GM21423 (cell line): ENCODE measurements around the gene PPP2R5A.
"Not testable (repeated sequence)": the region's sequence is repeated elsewhere in the genome, so short reads cannot be mapped to it uniquely, and the experiment has no call there.

Source experiments
- ATAC-seq: cut with Tn5 transposase; IDR thresholded peaks from one replicate; pipeline ENCODE4 v1.9.1; 2021; ENCODE audit warnings: mild to moderate bottlenecking, moderate library complexity; ENCODE audit not compliant: unreplicated experiment

The PPP2R5A gene

DNA sequence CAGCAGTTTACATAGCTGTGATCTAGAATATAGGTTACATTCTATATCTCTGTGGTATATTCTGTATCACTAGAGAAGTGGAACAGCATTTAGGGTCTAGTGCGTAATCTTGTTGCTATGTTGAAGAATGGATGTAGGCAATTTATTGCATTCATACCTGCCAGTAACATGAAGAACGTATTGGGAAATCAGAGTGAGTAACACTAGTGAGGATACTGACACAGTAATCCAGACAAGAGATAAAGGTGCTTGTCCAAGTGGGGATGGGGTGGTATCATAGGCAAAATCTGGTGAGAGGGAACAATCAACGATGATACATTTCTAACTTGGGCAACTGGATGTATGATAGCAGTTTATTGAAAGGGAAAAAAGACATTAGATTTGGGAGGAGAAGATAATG is 9.8 kb downstream of the PPP2R5A start:
- no peak for ATAC-seq

DNA sequence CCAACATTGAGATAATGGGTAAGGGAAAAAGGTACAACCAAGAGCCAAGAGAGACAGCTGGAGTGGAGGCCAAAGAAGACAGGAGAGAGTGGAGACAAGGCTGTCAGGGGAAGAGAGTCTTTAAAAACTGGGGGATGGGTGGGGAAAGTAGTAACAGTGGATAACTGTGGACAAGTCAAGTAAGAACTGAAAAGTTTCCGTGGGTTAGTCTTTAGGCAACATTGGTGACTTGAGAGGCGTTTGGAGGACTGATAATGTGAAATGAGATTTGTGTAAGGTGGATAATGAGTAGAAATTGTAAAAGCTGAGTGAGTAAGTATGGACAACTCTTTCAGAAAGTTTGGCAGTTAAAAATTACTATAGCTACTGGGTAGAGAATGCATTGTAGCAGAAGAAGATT is 10.4 kb downstream of the PPP2R5A start:
- no peak for ATAC-seq

DNA sequence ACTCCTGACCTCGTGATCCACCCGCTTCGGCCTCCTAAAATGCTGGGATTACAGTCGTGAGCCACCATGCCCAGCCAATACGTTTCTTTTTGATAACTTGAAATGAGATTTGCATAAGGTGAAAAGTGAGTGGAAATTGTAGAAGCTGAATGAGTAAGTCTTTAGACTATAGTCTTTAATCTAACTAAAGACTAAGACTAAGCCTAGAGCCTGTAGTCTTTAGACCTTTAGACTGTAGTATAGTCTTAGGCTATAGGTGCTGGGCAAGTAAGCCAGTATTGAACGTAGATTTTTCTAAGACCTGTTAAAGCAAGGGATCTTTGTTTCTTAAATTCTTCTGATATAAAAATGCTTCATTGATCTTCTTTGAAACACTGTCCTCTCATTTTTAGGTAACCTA is 12.1 kb downstream of the PPP2R5A start:
- ATAC-seq, result no peak

DNA sequence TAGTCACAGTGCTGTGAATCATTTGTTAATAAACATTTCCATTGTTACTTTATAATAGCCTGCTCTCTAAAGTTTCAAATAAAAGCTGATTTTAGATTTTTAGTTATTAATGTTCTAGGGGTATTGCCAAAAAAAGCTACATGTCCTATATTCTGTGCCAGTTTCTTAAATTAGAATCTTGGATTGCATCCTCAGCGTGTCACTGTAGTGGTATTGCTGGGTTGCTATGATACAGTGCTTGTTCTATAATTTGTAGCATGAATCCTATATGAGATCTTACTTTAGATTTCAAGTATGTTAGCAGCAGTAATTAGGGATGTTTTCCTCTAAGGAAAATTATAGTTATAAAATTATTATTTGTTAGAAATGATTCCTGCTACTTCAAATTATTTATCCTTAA is 16.4 kb downstream of the PPP2R5A start:
- no peak for ATAC-seq

DNA sequence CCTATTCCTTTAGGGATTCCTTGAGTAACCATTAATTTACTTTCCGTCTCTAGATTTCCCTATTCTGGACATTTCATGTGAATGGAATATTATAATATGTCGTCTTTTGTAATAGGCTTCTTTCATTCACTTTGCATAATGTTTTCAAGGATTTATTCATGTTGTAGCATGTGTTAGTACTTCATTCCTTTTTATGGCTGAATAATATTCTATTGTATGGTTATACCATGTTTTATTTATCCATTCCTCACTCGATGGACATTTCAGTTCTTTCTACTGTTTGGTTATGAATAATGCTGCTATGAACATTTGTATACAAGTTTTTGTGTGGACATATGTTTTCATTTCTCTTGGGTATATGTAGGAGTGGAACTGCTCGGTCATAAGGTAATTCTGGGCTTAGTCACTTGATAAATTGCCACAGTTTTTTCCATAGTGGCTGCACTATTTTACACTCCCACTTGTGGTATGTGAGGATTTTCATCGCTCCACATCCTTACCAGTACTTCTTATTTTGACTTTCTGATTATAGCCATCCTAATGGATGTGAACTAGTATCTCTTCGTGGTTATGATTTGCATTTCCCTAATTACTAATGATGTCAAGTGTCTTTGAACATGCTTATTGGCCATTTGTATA is 17.7 kb downstream of the PPP2R5A start:
- no peak for ATAC-seq

DNA sequence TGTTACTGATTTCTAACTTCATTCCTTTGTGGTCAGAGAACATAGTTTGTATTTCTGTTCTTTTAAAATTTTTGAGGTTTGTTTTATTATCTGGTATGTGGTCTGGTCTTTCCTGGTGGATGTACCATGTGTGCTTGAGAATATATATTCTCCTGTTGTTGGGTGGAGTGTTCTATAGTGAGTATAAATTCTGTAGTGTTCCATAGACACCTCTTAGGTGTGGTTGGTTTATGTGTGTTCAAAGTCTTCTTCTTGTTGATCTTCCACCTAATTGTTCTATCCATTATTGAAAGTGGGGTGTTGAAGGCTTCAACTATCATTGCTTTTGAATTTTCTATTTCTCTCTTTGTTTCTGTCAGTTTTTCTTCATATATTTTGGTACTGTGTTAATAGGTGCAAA is 20.1 kb downstream of the PPP2R5A start:
- ATAC-seq, result no peak

DNA sequence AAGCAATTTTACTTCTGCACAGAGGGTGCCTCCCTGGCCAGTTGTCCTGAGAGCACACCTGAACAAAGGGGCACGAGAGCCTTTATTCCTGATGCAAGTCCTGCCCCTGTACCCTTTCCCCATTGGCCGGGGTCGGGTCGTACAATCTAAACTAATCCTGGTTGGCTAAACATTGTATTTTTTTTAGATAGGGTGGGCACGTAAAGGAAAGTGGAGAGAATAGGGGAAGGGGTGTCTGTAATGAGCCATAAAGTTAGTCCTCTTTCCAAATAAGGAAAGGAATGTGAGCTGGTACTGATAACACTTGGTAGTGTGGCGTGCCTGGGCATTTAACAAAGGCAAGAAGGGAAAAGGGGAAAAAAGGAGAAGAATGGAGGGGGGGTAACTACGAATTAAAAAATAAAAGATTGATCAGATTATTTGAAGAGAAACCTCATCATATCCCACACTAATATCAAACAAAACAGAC is 20.8 kb downstream of the PPP2R5A start:
- not testable (repeated sequence) for ATAC-seq

DNA sequence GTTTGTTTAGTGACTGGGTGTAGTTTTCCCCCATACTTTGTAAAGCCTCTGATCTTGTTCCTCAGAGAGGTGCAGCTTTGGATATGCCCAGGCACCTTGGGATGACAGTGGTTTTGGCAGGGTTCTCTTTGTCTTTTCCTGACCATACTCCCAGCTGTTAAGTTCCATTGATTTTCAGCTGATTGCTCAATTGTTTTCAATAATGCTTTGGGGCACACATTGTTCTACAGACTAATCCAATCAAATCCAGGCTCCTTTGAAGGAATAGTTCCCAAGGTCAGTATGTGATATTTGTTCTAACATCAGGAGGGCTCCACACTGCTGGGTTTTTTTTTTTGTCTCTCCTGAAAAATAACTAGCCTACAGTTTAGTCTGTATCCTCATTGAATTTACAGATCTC is 24.8 kb downstream of the PPP2R5A start:
- ATAC-seq, result no peak

DNA sequence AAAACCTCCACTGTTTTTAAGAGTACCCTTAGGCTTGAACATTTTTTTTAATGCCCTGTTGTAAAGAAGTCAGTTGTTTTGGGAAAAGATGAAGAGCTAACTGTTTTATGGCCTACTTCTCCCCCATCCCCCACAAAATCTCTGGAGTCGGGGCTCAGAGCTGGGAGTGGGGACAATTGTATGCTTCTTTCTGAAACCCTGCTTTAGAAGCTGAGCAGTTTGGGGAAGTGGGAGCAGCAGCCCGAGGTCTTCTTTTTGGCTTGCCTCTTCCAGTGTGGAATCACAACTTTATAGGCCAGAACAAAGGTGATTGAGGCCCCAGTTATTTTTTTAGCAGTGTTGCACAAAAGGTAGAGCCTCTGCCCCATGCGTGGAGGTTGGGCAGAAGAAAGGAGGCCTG is 25.2 kb downstream of the PPP2R5A start:
- no peak for ATAC-seq

DNA sequence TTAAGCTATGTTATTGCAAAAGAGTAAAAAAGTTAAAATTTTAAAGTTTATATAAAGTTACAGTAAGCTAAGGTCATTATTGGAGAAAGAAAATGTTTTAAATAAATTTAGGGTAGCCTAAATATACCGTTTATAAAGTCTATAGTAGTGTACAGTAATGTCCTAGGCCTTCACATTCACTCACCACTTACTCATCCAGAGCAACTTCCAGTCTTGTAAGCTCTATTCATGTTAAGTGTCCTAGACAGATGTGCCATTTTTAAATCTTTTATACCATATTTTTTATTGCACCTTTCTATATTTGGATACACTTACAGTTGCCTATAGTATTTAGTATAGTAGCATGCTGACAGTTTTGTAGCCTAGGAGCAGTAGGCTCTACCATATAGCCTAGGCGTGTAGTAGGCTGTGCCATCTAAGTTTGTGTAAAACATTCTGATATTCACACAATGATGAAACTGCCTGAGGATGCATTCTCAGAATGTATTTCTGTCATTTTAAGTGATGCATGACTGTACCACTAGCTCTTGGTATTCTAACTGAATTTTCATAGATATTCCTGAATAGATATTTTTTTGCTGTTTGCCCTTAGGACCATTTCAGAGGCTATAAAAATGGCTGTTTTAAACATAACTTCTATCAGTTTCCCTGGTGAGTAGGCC is 26.8 kb downstream of the PPP2R5A start:
- no peak for ATAC-seq

DNA sequence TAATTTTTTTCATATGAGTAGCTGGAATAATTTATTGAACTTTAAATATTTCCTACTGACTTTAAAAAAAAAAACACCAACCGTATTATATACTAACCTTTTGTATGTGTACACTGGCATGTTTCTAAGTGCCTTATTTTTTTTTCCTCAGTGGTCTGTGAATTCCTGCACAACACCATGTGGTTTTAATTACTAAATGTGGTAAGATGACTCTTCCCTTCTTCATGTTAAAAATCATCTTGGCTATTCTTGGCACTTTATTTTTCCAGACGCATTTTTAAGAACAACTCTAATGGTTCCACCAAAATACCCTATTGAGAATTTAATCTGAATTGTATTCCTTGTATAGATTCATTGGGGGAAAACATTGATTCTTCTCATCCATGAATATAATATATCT is 28.4 kb downstream of the PPP2R5A start:
- ATAC-seq, result no peak

DNA sequence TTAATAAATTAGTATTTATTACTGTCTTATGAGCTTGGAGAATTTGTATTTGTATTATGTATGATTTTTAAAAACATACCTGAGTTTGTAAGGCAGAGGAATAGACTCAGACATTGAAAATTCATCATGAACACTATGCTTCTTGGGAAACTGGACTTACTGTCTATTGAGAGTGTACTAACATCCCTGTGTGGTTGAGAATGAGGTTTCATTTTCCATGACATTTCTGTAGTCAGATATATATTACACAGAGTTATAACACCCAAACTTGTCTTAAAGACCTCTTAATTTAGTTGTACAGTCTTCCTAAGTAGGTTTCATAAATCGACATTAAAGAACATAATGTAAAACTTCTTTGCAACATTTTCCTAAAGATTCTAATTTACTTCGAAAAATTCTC is 30.0 kb downstream of the PPP2R5A start:
- no peak for ATAC-seq

DNA sequence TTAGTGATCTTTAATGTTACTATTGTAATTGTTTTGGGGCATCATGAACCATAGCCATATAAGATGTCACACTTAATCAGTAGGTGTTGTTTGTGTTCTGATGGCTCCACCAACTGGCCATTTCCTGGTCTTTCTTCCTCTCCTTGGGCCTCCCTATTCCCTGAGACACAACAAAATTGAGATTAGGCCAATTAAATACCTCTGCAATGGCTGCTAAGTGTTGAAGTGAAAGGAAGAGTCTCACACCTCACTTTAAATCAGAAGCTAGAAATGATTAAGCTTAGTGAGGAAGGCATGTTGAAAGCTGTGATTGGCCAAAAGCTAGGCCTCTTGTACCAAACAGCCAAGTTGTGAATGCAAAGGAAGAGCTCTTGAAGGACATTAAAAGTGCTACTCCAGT is 30.7 kb downstream of the PPP2R5A start:
- no peak for ATAC-seq

DNA sequence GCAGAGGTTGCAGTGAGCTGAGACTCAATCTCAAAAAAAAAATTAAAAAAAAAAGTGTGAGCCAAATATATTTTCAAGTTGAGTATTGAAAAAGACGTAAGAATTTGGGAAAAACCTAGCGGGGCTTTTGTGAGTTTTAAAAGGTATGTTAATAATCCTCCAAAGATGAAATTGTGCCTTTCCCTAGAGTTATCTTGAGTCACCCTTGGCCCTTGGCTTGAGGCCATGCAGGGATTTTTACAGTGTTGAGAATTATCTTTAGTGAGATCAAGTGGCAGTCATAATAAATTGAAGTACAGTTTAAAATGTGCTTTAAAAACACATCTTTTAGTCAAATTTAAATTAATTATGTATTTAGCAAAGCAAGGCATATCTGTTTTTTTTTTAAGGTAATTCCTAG is 32.7 kb downstream of the PPP2R5A start:
- no peak for ATAC-seq

DNA sequence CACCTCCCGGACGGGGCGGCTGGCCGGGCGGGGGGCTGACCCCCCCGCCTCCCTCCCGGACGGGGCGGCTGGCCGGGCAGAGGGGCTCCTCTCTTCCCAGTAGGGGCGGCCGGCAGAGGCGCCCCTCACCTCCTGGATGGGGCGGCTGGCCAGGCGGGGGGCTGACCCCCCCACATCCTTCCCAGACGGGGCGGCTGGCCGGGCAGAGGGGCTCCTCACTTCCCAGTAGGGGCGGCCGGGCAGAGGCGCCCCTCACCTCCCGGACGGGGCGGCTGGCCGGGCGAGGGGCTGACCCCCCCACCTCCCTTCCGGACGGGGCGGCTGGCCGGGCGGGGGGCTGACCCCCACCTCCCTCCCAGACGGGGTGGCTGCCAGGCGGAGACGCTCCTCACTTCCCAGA is 35.8 kb downstream of the PPP2R5A start:
- ATAC-seq, result not testable (repeated sequence)

DNA sequence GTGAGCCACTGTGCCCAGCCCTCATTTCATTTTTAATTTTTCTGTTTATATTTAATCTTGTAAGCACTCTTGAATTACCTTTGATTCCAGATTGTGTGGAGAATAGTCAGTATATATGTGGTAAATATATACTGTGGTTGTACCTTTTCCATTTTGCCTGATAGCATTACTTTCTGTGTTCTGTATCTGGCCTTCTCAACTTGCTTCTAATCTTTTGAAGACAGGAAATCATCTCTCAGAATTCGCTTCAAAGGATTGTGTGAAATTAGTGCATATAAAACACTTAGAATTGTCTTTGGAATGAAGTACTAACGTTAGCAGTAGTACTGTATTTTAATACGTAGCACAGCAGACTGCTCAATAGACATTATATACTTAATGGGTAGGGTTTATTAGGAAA is 37.9 kb downstream of the PPP2R5A start:
- no peak for ATAC-seq

DNA sequence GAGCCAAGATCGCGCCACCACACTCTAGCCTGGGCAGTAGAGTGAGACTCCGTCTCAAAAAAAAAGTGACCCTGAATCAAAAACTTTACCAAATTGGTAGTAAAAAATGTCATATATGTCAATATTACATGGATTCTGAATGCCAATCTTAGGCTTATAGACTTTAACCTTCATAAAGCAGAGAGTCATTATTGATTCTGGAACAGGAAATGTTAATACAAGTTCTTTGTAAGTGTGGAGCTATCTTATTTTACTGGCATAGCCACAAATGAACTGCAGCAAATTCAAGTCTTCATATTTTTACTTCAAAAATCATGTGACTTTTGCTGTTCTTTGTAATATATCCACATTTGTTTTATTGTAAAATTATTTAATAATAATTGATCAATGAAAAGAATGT is 41.3 kb downstream of the PPP2R5A start:
- ATAC-seq, result no peak

DNA sequence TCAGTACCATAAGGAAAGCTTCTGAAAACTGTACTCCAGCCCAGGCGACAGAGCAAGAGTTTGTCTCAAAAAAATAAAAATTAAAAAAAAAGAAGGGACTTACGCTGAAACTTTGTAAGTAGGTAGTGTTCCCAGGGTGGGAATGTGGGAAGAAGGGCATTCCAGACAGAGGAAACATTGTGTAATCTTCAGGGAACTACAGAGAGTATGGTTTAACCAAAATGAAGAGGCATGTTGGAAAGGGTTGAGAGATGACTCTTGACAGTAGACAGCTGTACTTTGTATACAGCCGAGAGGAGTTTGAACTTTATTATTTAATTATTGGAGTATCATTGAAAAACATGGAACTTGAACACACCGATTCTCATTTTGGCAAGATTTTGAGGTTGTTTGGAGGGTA is 43.0 kb downstream of the PPP2R5A start:
- no peak for ATAC-seq

DNA sequence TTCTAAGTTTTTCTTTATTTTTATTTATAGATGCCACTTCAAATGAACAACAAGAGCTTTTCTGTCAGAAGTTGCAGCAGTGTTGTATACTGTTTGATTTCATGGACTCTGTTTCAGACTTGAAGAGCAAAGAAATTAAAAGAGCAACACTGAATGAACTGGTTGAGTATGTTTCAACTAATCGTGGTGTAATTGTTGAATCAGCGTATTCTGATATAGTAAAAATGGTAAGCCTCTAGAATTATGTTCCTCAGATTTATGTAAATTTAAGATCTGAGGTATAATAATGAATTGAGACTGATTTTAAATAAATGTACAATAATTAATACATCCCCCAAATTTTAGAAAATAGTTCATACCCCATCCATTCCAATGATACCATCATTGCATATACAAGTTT is 43.9 kb downstream of the PPP2R5A start:
- no peak for ATAC-seq

DNA sequence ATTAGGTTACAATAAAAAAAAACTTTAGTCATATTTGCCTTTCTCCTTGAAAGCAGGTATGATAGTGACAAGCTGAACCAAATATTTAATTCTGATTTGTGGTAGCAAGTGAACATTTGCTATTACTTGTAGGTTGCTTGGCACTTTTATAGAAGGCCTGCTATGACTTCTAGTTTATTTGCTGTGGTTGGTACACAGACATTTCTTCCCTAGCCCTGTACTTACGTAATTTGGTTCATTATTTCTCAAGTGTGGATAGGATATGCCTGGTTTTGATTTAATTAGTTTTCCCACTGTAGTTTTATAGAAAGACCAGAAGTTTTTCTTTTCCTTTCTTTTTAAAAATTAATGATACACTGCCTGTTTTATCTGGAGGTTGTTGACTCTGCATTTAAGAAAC is 55.9 kb downstream of the PPP2R5A start:
- no peak for ATAC-seq

DNA sequence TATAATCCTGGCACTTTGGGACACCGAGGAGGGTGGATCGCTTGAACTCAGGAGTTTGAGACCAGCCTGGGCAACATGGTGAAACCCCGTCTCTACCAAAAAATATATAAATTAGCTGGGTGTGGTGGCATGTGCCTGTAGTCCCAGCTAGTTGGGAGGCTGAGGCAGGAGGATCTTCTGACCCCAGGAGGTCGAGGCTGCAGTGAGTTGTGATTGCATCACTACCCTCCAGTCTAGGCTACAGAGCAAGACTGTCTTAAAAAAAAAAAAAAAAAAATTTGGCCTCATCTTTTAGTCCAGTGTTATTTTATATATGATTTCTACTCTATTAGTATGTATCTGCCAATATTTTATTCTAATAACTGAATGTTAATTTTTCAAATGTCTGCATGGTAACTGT is 59.7 kb downstream of the PPP2R5A start:
- ATAC-seq, result no peak

DNA sequence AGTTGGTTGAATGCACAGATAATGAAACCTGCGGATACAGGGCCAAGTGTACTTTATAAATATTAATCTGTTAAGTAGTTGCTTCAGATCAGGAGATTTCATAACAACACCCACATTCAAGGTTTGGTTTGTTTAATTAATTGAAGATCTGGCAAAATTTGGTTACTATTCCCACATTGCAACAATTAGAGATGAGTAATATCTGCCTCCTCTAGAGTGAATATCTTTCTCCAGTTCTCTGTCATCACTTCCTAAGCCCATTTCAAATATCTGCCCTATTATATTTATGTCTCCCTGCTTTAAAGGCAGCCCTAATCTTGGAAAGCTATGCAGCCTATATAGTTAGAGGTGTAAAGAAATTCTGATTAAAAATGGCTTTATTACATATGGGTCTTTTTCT is 61.4 kb downstream of the PPP2R5A start:
- no peak for ATAC-seq
